MCF 10A (cell line): Measurements from ENCODE around the gene NSG1. TPM values are rescaled to one million over a fixed set of nuclear protein-coding genes. Genes with fewer than 3 reads are reported as not detected.

Experiments
- BruUV-seq: library from RNA; stranded (reverse); fragments of 400-500 nt; replicated peaks from 2 replicates; lab custom pipeline; 2021; lab: Mats Ljungman, UMichigan
- CTCF ChIA-PET: fragments of 300-600 bp; sonication (Branson Sonifier 250); formaldehyde crosslinking; extraction: SDS; loops from one replicate; lab custom pipeline; 2021; ENCODE audit warnings: antibody characterized with exemption, inconsistent platforms; lab: Yijun Ruan, JAX
- POLR2A ChIA-PET: fragments of 300-600, 350-650 bp; sonication (Branson Sonifier 250); formaldehyde crosslinking; extraction: SDS; loops from one replicate; lab custom pipeline; 2020; ENCODE audit warnings: antibody characterized with exemption, inconsistent platforms; lab: Yijun Ruan, JAX
- DNase-seq: peaks from one replicate; pipeline ENCODE4 v3.0.0-alpha.2; 2018; ENCODE audit not compliant: unreplicated experiment
- H3K27ac Mint-ChIP-seq: one replicate; pipeline ENCODE4 v1.8.0; 2022; ENCODE audit warnings: mild to moderate bottlenecking, low read depth, mixed read lengths; ENCODE audit not compliant: unreplicated experiment
- H3K27me3 Mint-ChIP-seq: one replicate; pipeline ENCODE4 v1.8.0; 2022; ENCODE audit warnings: mixed read lengths; ENCODE audit not compliant: insufficient read depth, unreplicated experiment
- H3K36me3 Mint-ChIP-seq: one replicate; pipeline ENCODE4 v1.8.0; 2022; ENCODE audit warnings: mild to moderate bottlenecking, moderate library complexity, mixed read lengths; ENCODE audit not compliant: insufficient read depth, unreplicated experiment
- H3K4me1 Mint-ChIP-seq: one replicate; pipeline ENCODE4 v1.8.0; 2022; ENCODE audit warnings: mixed read lengths; ENCODE audit not compliant: insufficient read depth, unreplicated experiment
- H3K4me3 Mint-ChIP-seq: one replicate; pipeline ENCODE4 v1.8.0; 2022; ENCODE audit warnings: mild to moderate bottlenecking, moderate library complexity, mixed read lengths; ENCODE audit not compliant: unreplicated experiment
- H3K9me3 Mint-ChIP-seq: one replicate; pipeline ENCODE4 v1.8.0; 2022; ENCODE audit warnings: mixed read lengths; ENCODE audit not compliant: unreplicated experiment
- CTCF ChIP-seq: fragments of 200-600 bp; IDR thresholded peaks from one replicate; pipeline ENCODE4 v1.8.0; 2022; ENCODE audit warnings: antibody characterized with exemption, mild to moderate bottlenecking; ENCODE audit not compliant: unreplicated experiment
- intact Hi-C: fragments of 100-400 bp; cut with micrococcal nuclease; formaldehyde crosslinking; loops from 2 replicates; pipeline ENCODE4 v1.14.1; 2022
- total RNA-seq: library from RNA; stranded (reverse); gene quantifications from 2 replicates; pipeline ENCODE4 v1.2.3, GENCODE V29; 2022

The NSG1 gene
- total RNA-seq, 1 experiment from 2014 or later: 6.7 TPM

GRCh38 chr4:4415107-4415805 lies 28.4 kb downstream of the NSG1 start:
- POLR2A ChIA-PET: no interaction called here
- H3K9me3 Mint-ChIP-seq: no peaks in the 10 kb centered on the region
- BruUV-seq: no TSS peak
- H3K27ac Mint-ChIP-seq: no peak overlapping the region
- CTCF ChIA-PET: no interaction called here
- H3K4me1 Mint-ChIP-seq: no peaks in the 10 kb centered on the region
- H3K27me3 Mint-ChIP-seq: no peaks in the 10 kb centered on the region
- peaks cover 19% of the 10 kb centered on the region for H3K36me3 Mint-ChIP-seq
- no peak for TF ChIP-seq CTCF
- H3K4me3 Mint-ChIP-seq: no peak overlapping the region
- intact Hi-C loops: no loop called here
- DNase-seq: no peak

- Mint-ChIP-seq H3K4me1 (no peaks in the 10 kb centered on the region), H3K9me3 (no peaks in the 10 kb centered on the region)
- BruUV-seq: no TSS peak
These were observed 29.2 kb downstream of the NSG1 start for GRCh38 chr4:4415806-4416805.

GRCh38 chr4:4416981-4417380 lies 30.1 kb downstream of the NSG1 start:
- no peak for DNase-seq

More at GRCh38 chr4:4415806-4416805, 29.2 kb downstream of the NSG1 start:
- H3K27ac Mint-ChIP-seq: peak overlapping the region; percentile 8
- H3K4me3 Mint-ChIP-seq: no peak overlapping the region
- TF ChIP-seq CTCF: no peak
- peaks cover 24% of the 10 kb centered on the region for H3K36me3 Mint-ChIP-seq
- CTCF ChIA-PET: no interaction called here
- POLR2A ChIA-PET: interaction anchor here (0.7 kb wide), 1 partner anchor 55 kb away, joined by 3 read pairs; no protein-coding TSS in a partner anchor
- no peaks in the 10 kb centered on the region for H3K27me3 Mint-ChIP-seq
- no peak for DNase-seq
- intact Hi-C loops: no loop called here

More at GRCh38 chr4:4416981-4417380, 30.1 kb downstream of the NSG1 start:
- TF ChIP-seq CTCF: no peak
- H3K4me3 Mint-ChIP-seq: no peak overlapping the region
- H3K9me3 Mint-ChIP-seq: no peaks in the 10 kb centered on the region
- BruUV-seq: no TSS peak
- H3K36me3 Mint-ChIP-seq: peaks cover 33% of the 10 kb centered on the region
- H3K27me3 Mint-ChIP-seq: no peaks in the 10 kb centered on the region
- peak overlapping the region; percentile 8 for H3K27ac Mint-ChIP-seq
- ChIA-PET POLR2A (no interaction called here), CTCF (no interaction called here)
- intact Hi-C loops: no loop called here
- no peaks in the 10 kb centered on the region for H3K4me1 Mint-ChIP-seq
